ENCODE results near the gene CDK19. TPM values are rescaled to one million over a fixed set of nuclear protein-coding genes. Genes with fewer than 3 reads are reported as not detected.

Gene CDK19
- total and polyA plus RNA-seq, 2 of the 4 experiments (the other 2 are of a cell fraction): 6.0 to 6.8 TPM

DNA sequence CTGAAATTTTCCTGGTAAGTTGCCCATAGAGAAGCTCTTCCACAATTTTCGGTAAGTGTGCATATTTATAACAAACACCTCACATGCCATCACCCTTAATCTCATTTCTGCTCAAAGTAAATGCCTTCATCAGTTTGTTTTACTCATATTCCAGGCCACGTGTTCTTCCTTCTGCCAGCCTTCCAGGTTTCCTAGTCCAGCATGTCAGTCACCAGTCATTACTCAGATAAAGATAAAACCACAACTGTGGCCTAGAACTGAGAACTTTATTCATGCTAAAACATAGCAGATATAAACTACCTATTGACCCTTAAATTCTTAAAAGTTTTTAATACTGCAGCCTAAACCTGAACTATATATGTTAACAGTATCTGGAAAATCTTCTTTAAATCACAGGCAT is 189.4 kb downstream of the CDK19 start:
- POLR2A ChIA-PET (ENCODE audit: unreplicated experiment): interaction anchor here (0.6 kb wide), 1 partner anchor 86 kb away, joined by 3 read pairs; no protein-coding TSS in a partner anchor

More for the DNA sequence above, 189.4 kb downstream of the CDK19 start:
- H4K91ac ChIP-seq (ENCODE audit: insufficient read depth, low read depth, low read length): no peak overlapping the region
- dilution Hi-C loops (cut with HindIII; ENCODE audit: low sequenced_read_pairs, unreplicated experiment) (no loop called here), in situ Hi-C loops (cut with MboI; ENCODE audit: low sequenced_read_pairs) (no loop called here), intact Hi-C loops (cut with micrococcal nuclease) (no loop called here)
- no peak overlapping the region for H3K9ac ChIP-seq (ENCODE audit: low read depth, low read length)
- no TSS peak for BruUV-seq (replicated peaks)
- no peak overlapping the region for H4K5ac ChIP-seq (ENCODE audit: low read depth, low read length)
- no peaks in the 10 kb centered on the region for H3K9me3 ChIP-seq (ENCODE audit: control insufficient read depth, insufficient read depth, low read length)
- H3K4me1 ChIP-seq (ENCODE audit: control insufficient read depth, insufficient read depth, low read length): peaks cover 7% of the 10 kb centered on the region
- ATAC-seq (ENCODE audit: low read depth) (0 out of 2 replicates have a peak, but pooled peaks have one; percentile 8), DNase-seq (peak; percentile 63)
- H3K27me3 ChIP-seq (ENCODE audit: control insufficient read depth, insufficient read depth, low read length): no peaks in the 10 kb centered on the region
- H3K36me3 ChIP-seq (ENCODE audit: control insufficient read depth, insufficient read depth, low read length): peaks cover 4% of the 10 kb centered on the region; the same call in 1 of the 2 replicates
- H3K4me3 ChIP-seq (ENCODE audit: insufficient read depth, low read depth, low read length): no peak overlapping the region
- H3K18ac ChIP-seq (ENCODE audit: low read depth, low read length): no peak overlapping the region
- WGBS, 2 experiments (ENCODE audit: extremely low coverage in 2 of 2, insufficient read length in 1 of 2): 0% methylated on average over 1 of the region's 2 CpGs; no CpG with 5 or more reads in 1 of the 2 experiments
- peak overlapping the region; percentile 0; the same call in 1 of the 3 replicates for H2BK15ac ChIP-seq (ENCODE audit: low read depth, low read length)
- H3K56ac ChIP-seq (ENCODE audit: extremely low read depth, insufficient read depth, low read length): no peak overlapping the region
- peaks cover 0 to 5% of the 10 kb centered on the region in 2 experiments; a peak in 1 of 4 replicates for H3K79me1 ChIP-seq (ENCODE audit: low read depth in 1 of 2, low read length in 2 of 2)
- no peak overlapping the region for H3K4me2 ChIP-seq (ENCODE audit: low read depth, low read length)
- TF ChIP-seq USF2 (IDR thresholded peaks at IDR 0.05; ENCODE audit: low read depth, low read length) (peak; percentile 77), RAD21 (IDR thresholded peaks at IDR 0.05; ENCODE audit: low read length) (no peak), SMC3 (IDR thresholded peaks at IDR 0.05; ENCODE audit: low read depth, low read length) (no peak)
- no peak overlapping the region for H3K4ac ChIP-seq (ENCODE audit: low read depth, low read length)
- H3K27ac ChIP-seq (ENCODE audit: insufficient read depth, low read length): no peak overlapping the region
- H2BK5ac ChIP-seq (ENCODE audit: low read depth, low read length, poor library complexity, severe bottlenecking): no peak overlapping the region
- H2BK20ac ChIP-seq (ENCODE audit: low read depth, low read length): peak overlapping the region; percentile 40; the same call in 1 of the 2 replicates
- no peaks in the 10 kb centered on the region for H4K20me1 ChIP-seq (ENCODE audit: insufficient read depth, low read length)
- CTCF ChIA-PET: no interaction called here
- no peak overlapping the region for H2BK120ac ChIP-seq (ENCODE audit: low read depth, low read length)
- H3K14ac ChIP-seq (replicated peaks; ENCODE audit: low read depth, low read length): no peak overlapping the region
- no peak overlapping the region for H2AFZ ChIP-seq (replicated peaks; ENCODE audit: low read length, poor library complexity)
- H3K9me1 ChIP-seq (ENCODE audit: insufficient read depth, low read length): peaks cover 5% of the 10 kb centered on the region
- no peak overlapping the region for H2AK5ac ChIP-seq (ENCODE audit: low read depth, low read length)
- H4K8ac ChIP-seq (ENCODE audit: low read depth in 2 of 2, low read length in 2 of 2): no peak overlapping the region
- no peak overlapping the region for H3K23ac ChIP-seq (ENCODE audit: low read depth, low read length)
- no peak overlapping the region for H2AK9ac ChIP-seq (replicated peaks; ENCODE audit: low read depth, low read length, poor library complexity)

All from IMR-90 (cell line).